Measurements from ENCODE around the gene IPO5. TPM values are rescaled to one million over a fixed set of nuclear protein-coding genes. Genes with fewer than 3 reads are reported as not detected.

IPO5 gene
- total RNA-seq, 1 experiment from 2014 or later: 342 TPM

DNA sequence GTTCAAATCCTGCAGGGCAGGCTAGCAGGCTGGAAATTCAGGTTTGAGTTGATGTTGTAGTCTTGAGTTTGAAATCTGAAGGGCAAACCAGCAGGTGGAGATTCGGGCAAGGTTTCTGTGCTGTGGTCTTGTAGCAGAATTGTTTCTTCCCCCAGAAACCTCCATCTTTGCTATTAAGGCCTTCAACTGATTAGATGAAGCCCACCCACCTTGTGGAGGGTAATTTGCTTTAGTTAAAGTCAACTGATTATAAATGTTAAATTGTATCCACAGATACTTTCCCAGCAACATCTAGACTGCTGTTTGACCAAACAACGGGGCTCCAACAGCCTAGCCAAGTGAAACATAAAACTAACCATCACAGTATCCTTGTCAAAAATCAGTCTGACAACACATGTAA is 9.4 kb downstream of the IPO5 start:
- Histone ChIP-seq H2BK120ac (ENCODE audit: low read depth, low read length, poor library complexity, severe bottlenecking) (no peak overlapping the region), H2BK20ac (ENCODE audit: low read depth, low read length, poor library complexity, severe bottlenecking) (no peak overlapping the region), H3K56ac (ENCODE audit: insufficient read length, low read depth, low read length) (no peak overlapping the region), H3K4me1 (ENCODE audit: insufficient read depth, low read length) (no peaks in the 10 kb centered on the region), H3T11ph (ENCODE audit: low read length) (no peak overlapping the region), H3K79me1 (ENCODE audit: insufficient read depth, low read depth, low read length, poor library complexity, severe bottlenecking) (no peaks in the 10 kb centered on the region), H2AFZ (ENCODE audit: low read length) (no peak overlapping the region), H3K14ac (ENCODE audit: insufficient read depth, low read length) (no peak overlapping the region), H4K20me1 (ENCODE audit: control insufficient read depth, insufficient read depth, insufficient read length) (no peaks in the 10 kb centered on the region), H3K27ac (ENCODE audit: insufficient read length, low read depth, low read length) (no peak overlapping the region), H2AK5ac (ENCODE audit: insufficient read length, low read length) (no peak overlapping the region), H3K79me2 (ENCODE audit: insufficient read depth, low read length) (no peaks in the 10 kb centered on the region), H4K8ac (replicated peaks; ENCODE audit: insufficient read length, low read depth, low read length) (no peak overlapping the region), H3K4me2 (ENCODE audit: insufficient read depth, insufficient read length, low read length) (no peak overlapping the region), H4K5ac (ENCODE audit: insufficient read length, low read depth, low read length) (no peak overlapping the region), H3K23ac (ENCODE audit: insufficient read length, low read depth, low read length) (no peak overlapping the region), H2BK5ac (ENCODE audit: insufficient read length, low read length) (no peak overlapping the region), H3K18ac (ENCODE audit: insufficient read length, low read depth, low read length) (no peak overlapping the region), H3K23me2 (ENCODE audit: insufficient read length, low read depth, low read length, poor library complexity, severe bottlenecking) (no peaks in the 10 kb centered on the region), H2BK15ac (ENCODE audit: low read depth, low read length) (no peak overlapping the region), H3K27me3 (ENCODE audit: insufficient read depth, low read length) (no peaks in the 10 kb centered on the region), H3K9ac (ENCODE audit: extremely low read depth, insufficient read length, low read length) (no peak overlapping the region), H4K91ac (ENCODE audit: insufficient read length, low read depth, low read length) (no peak overlapping the region), H3K4ac (ENCODE audit: low read depth, low read length) (no peak overlapping the region), H2BK12ac (ENCODE audit: insufficient read length, low read depth, low read length) (no peak overlapping the region), H3K9me3 (ENCODE audit: control insufficient read depth, low read depth, low read length) (no peaks in the 10 kb centered on the region)
- H3K4me3 Mint-ChIP-seq: no peak overlapping the region
- H3K9me3 Mint-ChIP-seq: no peaks in the 10 kb centered on the region
- no CpG with 5 or more reads among the region's 2 CpGs for WGBS (ENCODE audit: extremely low coverage, insufficient read length, low lambda C conversion rate)
- TF ChIP-seq, protein P1, sequence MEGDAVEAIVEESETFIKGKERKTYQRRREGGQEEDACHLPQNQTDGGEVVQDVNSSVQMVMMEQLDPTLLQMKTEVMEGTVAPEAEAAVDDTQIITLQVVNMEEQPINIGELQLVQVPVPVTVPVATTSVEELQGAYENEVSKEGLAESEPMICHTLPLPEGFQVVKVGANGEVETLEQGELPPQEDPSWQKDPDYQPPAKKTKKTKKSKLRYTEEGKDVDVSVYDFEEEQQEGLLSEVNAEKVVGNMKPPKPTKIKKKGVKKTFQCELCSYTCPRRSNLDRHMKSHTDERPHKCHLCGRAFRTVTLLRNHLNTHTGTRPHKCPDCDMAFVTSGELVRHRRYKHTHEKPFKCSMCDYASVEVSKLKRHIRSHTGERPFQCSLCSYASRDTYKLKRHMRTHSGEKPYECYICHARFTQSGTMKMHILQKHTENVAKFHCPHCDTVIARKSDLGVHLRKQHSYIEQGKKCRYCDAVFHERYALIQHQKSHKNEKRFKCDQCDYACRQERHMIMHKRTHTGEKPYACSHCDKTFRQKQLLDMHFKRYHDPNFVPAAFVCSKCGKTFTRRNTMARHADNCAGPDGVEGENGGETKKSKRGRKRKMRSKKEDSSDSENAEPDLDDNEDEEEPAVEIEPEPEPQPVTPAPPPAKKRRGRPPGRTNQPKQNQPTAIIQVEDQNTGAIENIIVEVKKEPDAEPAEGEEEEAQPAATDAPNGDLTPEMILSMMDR (conservative IDR thresholded peaks at IDR 0.05): no peak
- H3K27ac Mint-ChIP-seq: no peak overlapping the region
- DNase-seq: no peak
- H3K4me1 Mint-ChIP-seq: no peaks in the 10 kb centered on the region
- peaks cover 4% of the 10 kb centered on the region for H3K27me3 Mint-ChIP-seq (ENCODE audit: low read depth)
- no peaks in the 10 kb centered on the region for H3K36me3 Mint-ChIP-seq (ENCODE audit: insufficient read depth in 1 of 3, low read depth in 3 of 3)

All from H9 (cell line).